Stomach (tissue), 9 donors: Measurements from ENCODE around the gene ATG4D. TPM values are rescaled to one million over a fixed set of nuclear protein-coding genes. Genes with fewer than 3 reads are reported as not detected.
A peak's percentile ranks its signal among the peaks of the same experiment; 100 is the strongest.
"Not testable (repeated sequence)": the region's sequence is repeated elsewhere in the genome, so short reads cannot be mapped to it uniquely, and the experiment has no call there.

Experiments
- DNase-seq, 2 donors: peaks; one replicate each; pipeline versions ENCODE4 v3.0.0 to v3.0.0-alpha.2; 2013 to 2019
- H3K27ac ChIP-seq, 5 donors: fragments of 200-600 bp in 4 of 5; sonication (generic) in 4 of 5; one replicate each; pipeline ENCODE4 v1.5.1; 2013 to 2019; ENCODE audit warnings: mild to moderate bottlenecking in 1 of 5, moderate library complexity in 1 of 5
- H3K27me3 ChIP-seq, 3 donors: fragments of 200-600 bp; sonication (generic); one replicate each; pipeline ENCODE4 v1.5.1; 2017 to 2019; ENCODE audit warnings: mixed run types in 1 of 3
- H3K36me3 ChIP-seq, 4 donors: fragments of 200-600 bp; sonication (generic); 1 replicate in 3 of 4; 2 replicates in 1 of 4; pipeline ENCODE4 v1.5.1; 2016 to 2019
- H3K4me1 ChIP-seq, 4 donors: fragments of 200-600 bp; sonication (generic); one replicate each; pipeline ENCODE4 v1.5.1; 2016 to 2019
- H3K4me3 ChIP-seq, 4 donors: fragments of 200-600 bp; sonication (generic) in 3 of 4; one replicate each; pipeline ENCODE4 v1.5.1; 2016 to 2019; ENCODE audit warnings: mild to moderate bottlenecking in 1 of 4
- H3K9me3 ChIP-seq, 4 donors: fragments of 200-600 bp; sonication (generic); one replicate each; pipeline ENCODE4 v1.5.1; 2016 to 2019
- CTCF ChIP-seq, 7 experiments: fragments of 450-650 bp in 4 of 7; fragments of 200-600 bp in 3 of 7; sonication (generic) in 3 of 7; IDR thresholded peaks; one replicate each; pipeline ENCODE4 v1.5.1; 2016 to 2019; ENCODE audit warnings: antibody characterized with exemption in 7 of 7, control low read depth in 2 of 7, mild to moderate bottlenecking in 1 of 7
- EP300 ChIP-seq: sonication (generic); formaldehyde crosslinking; IDR thresholded peaks from one replicate; pipeline ENCODE4 v1.6.1; 2017; ENCODE audit warnings: antibody characterized with exemption
- POLR2A ChIP-seq, 4 donors: fragments of 450-650 bp; IDR thresholded peaks; one replicate each; pipeline ENCODE4 v1.6.1; 2016; ENCODE audit warnings: antibody characterized with exemption in 4 of 4, control low read depth in 2 of 4, mild to moderate bottlenecking in 1 of 4, moderate library complexity in 1 of 4
- POLR2AphosphoS5 ChIP-seq, 3 donors: sonication (generic); formaldehyde crosslinking; IDR thresholded peaks; one replicate each; pipeline ENCODE4 v1.6.1; 2016; ENCODE audit warnings: antibody characterized with exemption in 3 of 3
- WGBS, 5 donors: extraction: QIAGEN DNeasy Blood & Tissue Kit in 3 of 5; methylation state at CpG; one replicate each; pipeline versions ENCODE4 v1.1.5 to v1.1.7; 2013 to 2018; 5-methylcytosine and 5-hydroxymethylcytosine counted together
- intact Hi-C: fragments of 100-400 bp; cut with DNase I; formaldehyde crosslinking; loops from one replicate; pipeline ENCODE4 v1.15.1; 2023; ENCODE audit warnings: low total_unique reads
- polyA plus RNA-seq, 3 donors: library from polyadenylated mRNA; stranded (reverse); fragments of 200-250 nt; gene quantifications; one replicate each; pipeline ENCODE4 v1.2.3, GENCODE V29; 2013
- total RNA-seq, 5 donors: library from RNA; depleted of rRNA; stranded (reverse); fragments of >200 nt; gene quantifications; one replicate each; pipeline versions ENCODE4 v1.1.0 to v1.2.3, GENCODE V29; 2014 to 2016
- donor health status: healthy with polysubstance abuse.
- donor health status: Bipolar disorder and iron deficiency.
- donor health status: healthy.

Gene ATG4D
- total and polyA plus RNA-seq, 8 donors, result 2.3 to 336 (median 26.7) TPM

GRCh38 chr19:10520652-10521318, 22.9 kb upstream of the ATG4D start:
- Histone ChIP-seq H3K4me3 (no peak overlapping the region), H3K27ac (no peak overlapping the region), H3K27me3 (peaks cover 9 to 81% (median 39%) of the 10 kb centered on the region in 3 donors), H3K9me3 (no peaks in the 10 kb centered on the region), H3K36me3 (no peaks in the 10 kb centered on the region), H3K4me1 (peaks cover 19 to 40% (median 34%) of the 10 kb centered on the region in 4 donors)
- DNase-seq, result peak; percentile 25 to 73
- intact Hi-C loops, result no loop called here
- TF ChIP-seq CTCF (IDR thresholded peaks at IDR 0.05) (no peak), POLR2A (IDR thresholded peaks at IDR 0.05) (no peak), EP300 (no peak), POLR2AphosphoS5 (IDR thresholded peaks at IDR 0.05) (no peak)
- 53 to 68% (median 58%) methylated on average over 15 of the region's 15 CpGs for WGBS, 5 donors

GRCh38 chr19:10521461-10522171, 22.1 kb upstream of the ATG4D start:
- TF ChIP-seq POLR2A (IDR thresholded peaks at IDR 0.05) (no peak), EP300 (no peak), CTCF (IDR thresholded peaks at IDR 0.05) (no peak), POLR2AphosphoS5 (IDR thresholded peaks at IDR 0.05) (no peak)
- WGBS, 5 donors, result 35 to 62% (median 60%) methylated on average over 13 of the region's 13 CpGs
- Histone ChIP-seq H3K4me1 (peaks cover 19 to 40% (median 34%) of the 10 kb centered on the region in 4 donors), H3K9me3 (no peaks in the 10 kb centered on the region), H3K27me3 (peaks cover 9 to 73% (median 39%) of the 10 kb centered on the region in 3 donors), H3K4me3 (no peak overlapping the region), H3K36me3 (no peaks in the 10 kb centered on the region), H3K27ac (peak overlapping the region in 1 of 5 donors; percentile 13)
- intact Hi-C loops, result no loop called here
- no peak for DNase-seq

GRCh38 chr19:10523135-10523636, 20.5 kb upstream of the ATG4D start:
- intact Hi-C loops, result no loop called here
- no peak overlapping the region for H3K27ac ChIP-seq
- no peaks in the 10 kb centered on the region for H3K9me3 ChIP-seq
- 58 to 80% (median 67%) methylated on average over 3 of the region's 3 CpGs for WGBS, 5 donors
- H3K27me3 ChIP-seq, result peaks cover 0 to 57% (median 23%) of the 10 kb centered on the region in 3 donors
- TF ChIP-seq POLR2A (IDR thresholded peaks at IDR 0.05), result no peak
- no peak for TF ChIP-seq CTCF (IDR thresholded peaks at IDR 0.05)
- TF ChIP-seq POLR2AphosphoS5 (IDR thresholded peaks at IDR 0.05), result no peak
- no peak for TF ChIP-seq EP300
- no peak for DNase-seq
- H3K4me3 ChIP-seq, result no peak overlapping the region
- H3K36me3 ChIP-seq, result no peaks in the 10 kb centered on the region
- peaks cover 6 to 24% (median 19%) of the 10 kb centered on the region in 4 donors for H3K4me1 ChIP-seq

- intact Hi-C loops, result no loop called here
- no peak for DNase-seq
- H3K36me3 ChIP-seq, result no peaks in the 10 kb centered on the region
- H3K4me1 ChIP-seq, result peaks cover 0 to 14% (median 10%) of the 10 kb centered on the region in 4 donors
- 82 to 91% (median 89%) methylated on average over 7 of the region's 7 CpGs for WGBS, 5 donors
- H3K27ac ChIP-seq, result no peak overlapping the region
- no peaks in the 10 kb centered on the region for H3K9me3 ChIP-seq
- TF ChIP-seq POLR2AphosphoS5 (IDR thresholded peaks at IDR 0.05) (no peak), POLR2A (IDR thresholded peaks at IDR 0.05) (no peak), EP300 (no peak), CTCF (IDR thresholded peaks at IDR 0.05) (no peak)
- peaks cover 0 to 32% (median 0%) of the 10 kb centered on the region in 3 donors for H3K27me3 ChIP-seq
- no peak overlapping the region for H3K4me3 ChIP-seq
These were observed 18.1 kb upstream of the ATG4D start for GRCh38 chr19:10525636-10526035.

GRCh38 chr19:10526887-10527286, 16.8 kb upstream of the ATG4D start:
- intact Hi-C loops, H3K27ac ChIP-seq: not testable (repeated sequence)
- WGBS, 5 donors, result 85 to 92% (median 89%) methylated on average over 8 of the region's 8 CpGs

More at GRCh38 chr19:10526887-10527286, 16.8 kb upstream of the ATG4D start:
- not testable (repeated sequence) for DNase-seq, H3K4me3 ChIP-seq, H3K36me3 ChIP-seq, H3K4me1 ChIP-seq, H3K9me3 ChIP-seq
- peaks cover 0 to 20% (median 0%) of the 10 kb centered on the region in 3 donors for H3K27me3 ChIP-seq
